ENCODE data around the gene AGAP1.

- TF ChIP-seq CTCF (IDR thresholded peaks at IDR 0.05) (no peak), EP300 (IDR thresholded peaks at IDR 0.05) (no peak), RFX5 (IDR thresholded peaks at IDR 0.05) (no peak), MYC (IDR thresholded peaks at IDR 0.05; ENCODE audit: borderline replicate concordance, low read length) (no peak), REST (IDR thresholded peaks at IDR 0.05) (no peak), JUN (IDR thresholded peaks at IDR 0.05) (no peak), POLR2A (IDR thresholded peaks at IDR 0.05; ENCODE audit: low read length) (no peak), MAX (IDR thresholded peaks at IDR 0.05) (no peak)
Observed at GRCh38 chr2:235730115-235730514, 236.3 kb downstream of the AGAP1 start.

Measured in A549 (cell line).